Ovary (tissue), 9 donors: ENCODE results near the gene PLCB4. TPM values are rescaled to one million over a fixed set of nuclear protein-coding genes. Genes with fewer than 3 reads are reported as not detected.

Experiments
- DNase-seq, 5 donors: peaks; one replicate each; pipeline ENCODE4 v3.0.0-alpha.2; 2019 to 2020
- H3K27ac ChIP-seq, 2 donors: fragments of 200-600 bp; one replicate each; pipeline versions ENCODE4 v1.5.1 to v1.8.0; 2019 to 2022
- H3K27me3 ChIP-seq: fragments of 200-600 bp; one replicate; pipeline ENCODE4 v1.8.0; 2022
- H3K36me3 ChIP-seq: fragments of 200-600 bp; sonication (generic); one replicate; pipeline ENCODE4 v1.5.1; 2019
- H3K4me1 ChIP-seq: one replicate; pipeline ENCODE4 v1.8.1; 2013; ENCODE audit warnings: mild to moderate bottlenecking, moderate library complexity; ENCODE audit not compliant: insufficient read depth
- H3K4me3 ChIP-seq: fragments of 200-600 bp; sonication (generic); one replicate; pipeline ENCODE4 v1.5.1; 2017
- H3K9me3 ChIP-seq, 2 donors: fragments of 200-600 bp in 1 of 2; sonication (generic) in 1 of 2; one replicate each; pipeline versions ENCODE4 v1.5.1 to v1.8.1; 2013 to 2019; ENCODE audit warnings: mild to moderate bottlenecking in 1 of 2, moderate library complexity in 1 of 2
- EP300 ChIP-seq: sonication (generic); formaldehyde crosslinking; IDR thresholded peaks from one replicate; pipeline ENCODE4 v1.6.1; 2017; ENCODE audit warnings: antibody characterized with exemption
- POLR2A ChIP-seq: fragments of 450-650 bp; IDR thresholded peaks from one replicate; pipeline ENCODE4 v1.6.1; 2017; ENCODE audit warnings: antibody characterized with exemption, mild to moderate bottlenecking, moderate library complexity
- WGBS, 3 donors: extraction: QIAGEN DNeasy Blood & Tissue Kit in 1 of 3; methylation state at CpG; one replicate each; pipeline versions ENCODE4 v1.1.5 to v1.1.7; 2013 to 2017; 5-methylcytosine and 5-hydroxymethylcytosine counted together
- intact Hi-C, 4 donors: fragments of 100-400 bp; cut with DNase I; formaldehyde crosslinking; loops; one replicate each; pipeline versions ENCODE4 v1.11.0 to v1.15.1; 2022 to 2023
- polyA plus RNA-seq, 2 donors: library from polyadenylated mRNA; stranded (reverse); fragments of 200-250 nt in 1 of 2; fragments of 350-450 nt in 1 of 2; fragmentation: Illumina TruSeq in 1 of 2; extraction: RNeasy Lipid Tissue Mini Kit (QIAGEN cat#74804) in 1 of 2; gene quantifications; one replicate each; pipeline ENCODE4 v1.2.3, GENCODE V29; 2013 to 2014
- total RNA-seq, 7 donors: library from RNA; depleted of rRNA in 2 of 7; stranded (reverse); fragments of >200 nt in 2 of 7; fragmentation: NEBNext Ultra II Directional in 3 of 7; extraction: Animal tissue kit (Norgen Biotek cat#: 25700) in 3 of 7; gene quantifications; one replicate each; pipeline versions ENCODE4 v1.1.0 to v1.2.4, GENCODE V29; 2016 to 2023
- TF ChIP-seq, protein P1 (sequence below), 3 donors: fragments of 450-650 bp in 2 of 3; fragments of 200-600 bp in 1 of 3; IDR thresholded peaks; one replicate each; pipeline versions ENCODE4 v1.5.1 to v1.8.0; 2016 to 2022; ENCODE audit warnings: antibody characterized with exemption in 3 of 3, mild to moderate bottlenecking in 1 of 3
- donor health status: DM: no; HTN: no; CAD: no; lungs with moderate emphysema.
- donor health status: DM: no; HTN: no; CAD: no.
- donor health status: Bipolar disorder and iron deficiency.
- donor health status: DM: yes; HTN: yes; CAD: no.
- donor health status: DM: no; HTN: no; CAD: no.
- donor health status: DM: yes; HTN: yes; CAD: no.

PLCB4 gene
- total and polyA plus RNA-seq, 9 donors: 2.8 to 11.8 (median 5.6) TPM

- no peaks in the 10 kb centered on the region for H3K36me3 ChIP-seq
- 3 to 9% (median 8%) methylated on average over 1 of the region's 1 CpG for WGBS, 3 donors
- H3K9me3 ChIP-seq: no peaks in the 10 kb centered on the region
- TF ChIP-seq POLR2A: no peak
- H3K27me3 ChIP-seq: no peaks in the 10 kb centered on the region
- intact Hi-C loops: no loop called here
- H3K4me3 ChIP-seq: no peak overlapping the region
- H3K27ac ChIP-seq: no peak overlapping the region
- peaks cover 2% of the 10 kb centered on the region for H3K4me1 ChIP-seq
- DNase-seq: no peak
Measured at GRCh38 chr20:9110365-9110764, 41.5 kb downstream of the PLCB4 start.

DNA sequence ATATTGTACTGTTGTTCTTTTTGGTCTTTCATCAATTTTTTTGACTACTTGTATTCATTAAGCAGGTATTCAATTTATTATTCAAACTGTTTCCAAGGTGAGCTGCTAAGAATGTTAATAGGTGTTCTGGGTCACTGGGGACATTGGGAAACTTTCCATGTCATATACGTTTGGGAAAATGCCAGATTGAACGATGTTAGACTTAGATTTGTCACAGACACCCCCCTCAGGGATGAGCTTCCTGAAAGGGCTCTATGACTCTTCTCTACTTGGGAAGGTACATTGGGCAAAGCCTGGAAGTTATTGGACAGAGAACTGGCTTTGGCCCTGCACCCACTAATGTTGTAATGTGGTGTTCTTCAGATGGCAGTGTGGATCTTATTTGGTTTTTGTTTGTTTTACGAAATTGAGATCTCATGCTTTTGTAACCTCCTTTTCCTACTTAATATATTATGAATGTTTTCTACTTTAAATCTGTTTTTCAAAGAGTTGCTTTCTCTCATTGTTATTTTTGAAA is 42.1 kb downstream of the PLCB4 start:
- DNase-seq: no peak
- Histone ChIP-seq H3K36me3 (no peaks in the 10 kb centered on the region), H3K27me3 (no peaks in the 10 kb centered on the region), H3K4me1 (peaks cover 2% of the 10 kb centered on the region), H3K4me3 (no peak overlapping the region), H3K9me3 (no peaks in the 10 kb centered on the region), H3K27ac (no peak overlapping the region)
- WGBS, 3 donors: 71 to 90% (median 87%) methylated on average over 3 of the region's 3 CpGs
- TF ChIP-seq POLR2A (no peak), EP300 (no peak)
- TF ChIP-seq, protein P1, sequence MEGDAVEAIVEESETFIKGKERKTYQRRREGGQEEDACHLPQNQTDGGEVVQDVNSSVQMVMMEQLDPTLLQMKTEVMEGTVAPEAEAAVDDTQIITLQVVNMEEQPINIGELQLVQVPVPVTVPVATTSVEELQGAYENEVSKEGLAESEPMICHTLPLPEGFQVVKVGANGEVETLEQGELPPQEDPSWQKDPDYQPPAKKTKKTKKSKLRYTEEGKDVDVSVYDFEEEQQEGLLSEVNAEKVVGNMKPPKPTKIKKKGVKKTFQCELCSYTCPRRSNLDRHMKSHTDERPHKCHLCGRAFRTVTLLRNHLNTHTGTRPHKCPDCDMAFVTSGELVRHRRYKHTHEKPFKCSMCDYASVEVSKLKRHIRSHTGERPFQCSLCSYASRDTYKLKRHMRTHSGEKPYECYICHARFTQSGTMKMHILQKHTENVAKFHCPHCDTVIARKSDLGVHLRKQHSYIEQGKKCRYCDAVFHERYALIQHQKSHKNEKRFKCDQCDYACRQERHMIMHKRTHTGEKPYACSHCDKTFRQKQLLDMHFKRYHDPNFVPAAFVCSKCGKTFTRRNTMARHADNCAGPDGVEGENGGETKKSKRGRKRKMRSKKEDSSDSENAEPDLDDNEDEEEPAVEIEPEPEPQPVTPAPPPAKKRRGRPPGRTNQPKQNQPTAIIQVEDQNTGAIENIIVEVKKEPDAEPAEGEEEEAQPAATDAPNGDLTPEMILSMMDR (IDR thresholded peaks at IDR 0.05): no peak
- intact Hi-C loops: no loop called here

DNA sequence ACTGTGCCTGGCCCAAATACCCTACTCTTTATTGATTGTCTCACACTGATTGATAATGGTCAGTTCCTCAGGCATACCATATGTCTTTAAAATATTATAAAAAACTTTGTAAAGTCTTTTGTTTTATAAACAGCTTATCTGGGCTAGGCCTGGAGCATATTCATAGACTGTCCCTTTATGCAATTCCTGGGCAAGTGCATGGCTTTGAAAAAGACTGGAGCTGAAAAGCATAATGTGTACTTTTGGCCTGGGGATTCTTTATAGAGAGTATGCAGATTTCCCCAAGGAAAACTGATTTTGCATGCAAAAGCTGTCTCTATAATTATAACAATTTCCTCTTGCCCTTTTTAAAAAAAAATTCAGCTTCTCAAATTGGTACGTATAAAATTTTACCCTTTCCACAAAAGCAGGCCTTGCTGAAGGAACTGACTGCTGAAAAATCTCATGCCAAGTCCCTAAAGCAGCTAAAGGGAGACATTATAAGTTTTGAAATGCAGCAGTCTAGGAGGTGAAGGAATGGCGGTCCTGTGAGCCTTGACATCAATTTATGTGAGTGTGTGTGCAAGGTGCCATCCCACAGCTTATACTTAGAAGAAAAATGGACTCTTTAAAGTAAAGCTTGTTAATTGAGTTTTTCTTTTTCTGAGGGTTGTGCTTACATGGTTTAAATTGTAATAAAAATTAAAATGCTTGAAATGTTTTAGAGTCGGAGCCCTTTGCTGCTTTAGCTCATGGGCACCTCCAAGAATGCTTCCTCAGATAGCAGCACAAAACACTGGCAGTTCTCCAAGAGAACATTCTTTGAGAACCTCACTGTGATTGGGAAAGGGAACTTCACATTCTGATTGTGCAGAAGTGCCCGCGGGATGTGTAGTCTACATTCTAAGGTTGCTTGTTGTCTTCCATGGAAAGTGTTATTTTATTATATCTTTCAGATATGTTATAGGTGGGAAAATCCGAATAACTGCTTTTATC is 43.9 kb downstream of the PLCB4 start:
- Histone ChIP-seq H3K36me3 (no peaks in the 10 kb centered on the region), H3K27ac (no peak overlapping the region), H3K9me3 (no peaks in the 10 kb centered on the region), H3K27me3 (no peaks in the 10 kb centered on the region), H3K4me3 (no peak overlapping the region), H3K4me1 (peaks cover 2% of the 10 kb centered on the region)
- DNase-seq: no peak
- 16 to 29% (median 17%) methylated on average over 6 of the region's 6 CpGs for WGBS, 3 donors
- intact Hi-C loops: no loop called here
- TF ChIP-seq, protein P1 (IDR thresholded peaks at IDR 0.05): no peak
- TF ChIP-seq EP300 (no peak), POLR2A (no peak)

- H3K4me3 ChIP-seq: no peak overlapping the region
- TF ChIP-seq, protein P1 (IDR thresholded peaks at IDR 0.05): no peak
- no peak for TF ChIP-seq EP300
- no peak for TF ChIP-seq POLR2A
- no peak overlapping the region for H3K27ac ChIP-seq
- no peaks in the 10 kb centered on the region for H3K27me3 ChIP-seq
- no peaks in the 10 kb centered on the region for H3K9me3 ChIP-seq
- WGBS, 3 donors: 87 to 97% (median 88%) methylated on average over 4 of the region's 4 CpGs
- no peak for DNase-seq
- H3K36me3 ChIP-seq: no peaks in the 10 kb centered on the region
- peaks cover 2% of the 10 kb centered on the region for H3K4me1 ChIP-seq
- intact Hi-C loops: no loop called here
Measured at GRCh38 chr20:9114709-9115108, 45.8 kb downstream of the PLCB4 start.

DNA sequence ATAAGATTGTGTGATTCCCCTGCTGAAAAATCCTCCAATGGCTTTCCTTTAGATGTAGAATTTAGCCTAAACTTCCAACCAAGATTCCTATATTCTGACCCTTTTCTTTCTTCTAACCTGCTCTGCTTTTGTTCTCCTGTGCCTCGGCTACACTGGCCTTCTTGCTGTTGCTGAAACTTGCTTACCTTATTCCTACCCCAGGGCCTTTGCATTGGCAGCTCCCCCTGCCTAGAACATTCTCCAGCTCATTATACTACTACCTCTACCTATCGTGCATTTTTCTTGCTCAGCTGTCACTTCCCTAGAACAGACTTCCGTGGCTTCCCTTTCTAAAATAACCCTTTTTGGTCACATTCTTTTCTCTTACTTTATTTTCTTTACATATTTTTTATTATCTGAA is 48.7 kb downstream of the PLCB4 start:
- H3K9me3 ChIP-seq: no peaks in the 10 kb centered on the region

More for the DNA sequence above, 48.7 kb downstream of the PLCB4 start:
- H3K4me3 ChIP-seq: no peak overlapping the region
- no peak for DNase-seq
- H3K4me1 ChIP-seq: peaks cover 2% of the 10 kb centered on the region
- no peaks in the 10 kb centered on the region for H3K36me3 ChIP-seq
- TF ChIP-seq EP300: no peak
- TF ChIP-seq, protein P1 (IDR thresholded peaks at IDR 0.05): no peak
- no peak for TF ChIP-seq POLR2A
- H3K27me3 ChIP-seq: no peaks in the 10 kb centered on the region
- 86 to 90% (median 87%) methylated on average over 3 of the region's 3 CpGs for WGBS, 3 donors
- no peak overlapping the region for H3K27ac ChIP-seq
- intact Hi-C loops: no loop called here
